ENCODE measurements around the gene TASOR2.

The TASOR2 gene, protein sequence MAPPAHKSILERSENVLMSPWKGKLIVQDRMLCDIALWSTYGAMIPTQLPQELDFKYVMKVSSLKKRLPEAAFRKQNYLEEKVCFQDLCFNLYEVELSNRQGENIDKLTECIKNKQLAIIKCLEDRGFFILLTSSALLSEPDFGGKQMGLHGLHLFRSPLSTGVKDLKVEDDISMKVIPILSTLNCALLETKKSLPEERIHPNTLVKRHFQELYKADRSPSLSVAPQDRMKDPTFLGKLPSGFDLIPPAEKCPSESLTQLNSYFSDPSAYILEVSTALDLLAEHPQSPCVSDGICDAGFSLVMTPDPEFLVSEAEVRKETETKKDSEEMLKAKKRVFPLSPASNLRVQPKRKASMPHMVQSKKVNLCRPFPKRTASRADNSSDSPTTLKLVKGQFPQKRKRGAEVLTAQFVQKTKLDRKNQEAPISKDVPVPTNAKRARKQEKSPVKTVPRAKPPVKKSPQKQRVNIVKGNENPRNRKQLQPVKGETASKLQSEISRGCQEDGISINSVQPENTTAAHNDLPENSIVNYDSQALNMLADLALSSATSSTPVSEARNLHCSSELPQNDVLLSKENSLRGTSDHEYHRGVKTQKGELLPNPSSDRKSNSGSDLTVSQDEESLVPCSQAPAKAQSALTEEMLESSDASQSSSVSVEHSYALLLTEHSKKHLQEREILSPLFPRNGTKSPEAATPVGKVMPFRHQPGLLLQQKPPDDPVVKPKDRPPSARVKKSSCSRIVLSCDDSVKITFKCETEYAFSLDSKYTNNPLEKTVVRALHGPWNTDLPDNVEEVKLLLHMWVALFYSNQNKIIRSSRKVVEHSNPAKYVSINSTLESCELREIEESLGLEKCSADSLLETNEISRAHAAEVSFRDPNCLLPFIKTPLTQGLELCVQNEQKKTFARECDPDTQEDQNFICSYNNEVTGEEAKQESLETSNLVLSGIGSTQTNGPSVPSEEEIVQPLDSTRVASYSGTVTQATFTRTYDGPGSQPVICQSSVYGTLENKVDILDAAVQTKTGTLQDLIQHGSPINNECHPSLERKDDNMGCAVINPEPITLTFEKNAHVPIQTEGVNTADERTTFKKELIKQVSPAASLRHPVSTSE (N-terminal part only)

DNA sequence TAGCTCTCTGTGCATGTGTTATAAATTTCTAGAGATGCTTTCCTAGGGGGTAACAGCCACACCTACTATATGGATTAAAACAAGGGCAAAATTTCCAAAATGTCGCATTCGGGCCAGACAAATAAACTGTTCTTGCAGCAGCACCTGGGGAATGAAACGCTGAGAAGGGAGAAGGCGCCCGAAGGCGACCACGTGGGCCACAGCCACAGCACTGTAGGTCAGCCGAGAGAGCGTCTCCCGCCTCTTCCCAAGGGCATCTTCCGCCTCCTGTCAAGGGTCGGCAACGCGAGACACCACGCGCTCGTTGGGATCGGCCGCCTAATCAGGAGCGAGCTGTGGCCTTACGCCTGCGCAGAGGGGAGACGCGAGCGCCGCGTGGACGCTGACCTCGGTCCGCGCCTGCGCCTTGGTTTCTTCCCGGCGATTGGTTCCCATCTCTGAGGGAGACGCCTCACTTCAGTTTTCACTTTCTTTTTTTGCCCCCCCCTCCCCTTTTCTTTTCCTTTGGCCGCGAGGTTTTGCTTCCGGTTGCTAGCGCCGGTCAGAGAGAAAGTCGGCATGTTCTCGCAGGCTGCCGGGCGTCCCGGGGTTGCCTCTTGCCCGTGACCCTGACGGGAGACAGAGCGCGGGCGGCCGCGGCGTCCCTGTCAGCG lies at the start of gene TASOR2:
TSS of gene TASOR2 (plus strand) at position 521 of the 653 bp plus-strand sequence. CDS start 35,805 bp downstream, outside the sequence.
- Histone ChIP-seq H3K79me2 (ENCODE audit: low read length) (peaks cover 48% of the 10 kb centered on the region), H3K4me2 (ENCODE audit: low read length) (peak within 1 kb of the TSS; percentile 92), H3K9me3 (ENCODE audit: insufficient read depth, low read length) (no peaks in the 10 kb centered on the region), H4K20me1 (ENCODE audit: insufficient read depth, low read length) (peaks cover 14% of the 10 kb centered on the region), H3K4me3 (ENCODE audit: low read length) (peak within 1 kb of the TSS; percentile 91), H3K4me1 (ENCODE audit: low read length) (peaks cover 11% of the 10 kb centered on the region), H3K36me3 (replicated peaks; ENCODE audit: low read depth, low read length) (no peaks in the 10 kb centered on the region), H3K9ac (ENCODE audit: low read length) (peak within 1 kb of the TSS; percentile 82), H2AFZ (ENCODE audit: low read depth, low read length) (peak within 1 kb of the TSS; percentile 61; the same call in 1 of the 2 replicates), H3K27ac (ENCODE audit: low read length) (peak within 1 kb of the TSS; percentile 76), H3K27me3 (ENCODE audit: low read depth, low read length) (no peaks in the 10 kb centered on the region)
- no peak for TF ChIP-seq EZH2phosphoT487 (IDR thresholded peaks at IDR 0.05; ENCODE audit: low read depth)
- TF ChIP-seq, protein P1, sequence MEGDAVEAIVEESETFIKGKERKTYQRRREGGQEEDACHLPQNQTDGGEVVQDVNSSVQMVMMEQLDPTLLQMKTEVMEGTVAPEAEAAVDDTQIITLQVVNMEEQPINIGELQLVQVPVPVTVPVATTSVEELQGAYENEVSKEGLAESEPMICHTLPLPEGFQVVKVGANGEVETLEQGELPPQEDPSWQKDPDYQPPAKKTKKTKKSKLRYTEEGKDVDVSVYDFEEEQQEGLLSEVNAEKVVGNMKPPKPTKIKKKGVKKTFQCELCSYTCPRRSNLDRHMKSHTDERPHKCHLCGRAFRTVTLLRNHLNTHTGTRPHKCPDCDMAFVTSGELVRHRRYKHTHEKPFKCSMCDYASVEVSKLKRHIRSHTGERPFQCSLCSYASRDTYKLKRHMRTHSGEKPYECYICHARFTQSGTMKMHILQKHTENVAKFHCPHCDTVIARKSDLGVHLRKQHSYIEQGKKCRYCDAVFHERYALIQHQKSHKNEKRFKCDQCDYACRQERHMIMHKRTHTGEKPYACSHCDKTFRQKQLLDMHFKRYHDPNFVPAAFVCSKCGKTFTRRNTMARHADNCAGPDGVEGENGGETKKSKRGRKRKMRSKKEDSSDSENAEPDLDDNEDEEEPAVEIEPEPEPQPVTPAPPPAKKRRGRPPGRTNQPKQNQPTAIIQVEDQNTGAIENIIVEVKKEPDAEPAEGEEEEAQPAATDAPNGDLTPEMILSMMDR (IDR thresholded peaks at IDR 0.05; ENCODE audit: low read depth, low read length), result no peak

DNA sequence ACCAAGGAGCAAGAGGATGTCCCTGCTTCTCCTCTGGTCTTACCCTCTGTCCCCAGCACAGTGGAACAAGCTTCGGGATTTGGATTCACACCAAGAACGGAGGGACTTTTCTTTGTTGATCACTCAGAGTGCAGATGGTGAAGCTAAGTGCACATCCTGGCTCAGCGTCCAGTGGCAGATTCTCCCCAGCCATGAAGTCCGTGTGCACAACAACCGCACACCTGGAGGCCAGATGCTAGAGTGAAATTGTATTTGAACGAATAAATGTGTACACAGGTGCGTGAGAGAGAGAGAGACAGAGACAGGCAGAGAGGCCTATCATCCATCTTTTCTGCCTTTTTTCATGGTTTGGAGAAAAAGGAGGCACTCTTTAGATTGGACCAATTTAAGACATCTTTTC lies 49.7 kb upstream of the TASOR2 start:
- TF ChIP-seq, protein P1 (IDR thresholded peaks at IDR 0.05; ENCODE audit: low read depth, low read length), result no peak
- H3K9ac ChIP-seq (ENCODE audit: low read length), result no peak overlapping the region
- H4K20me1 ChIP-seq (ENCODE audit: insufficient read depth, low read length), result no peaks in the 10 kb centered on the region
- H3K4me2 ChIP-seq (ENCODE audit: low read length), result no peak overlapping the region
- no peaks in the 10 kb centered on the region for H3K27me3 ChIP-seq (ENCODE audit: low read depth, low read length)
- no peaks in the 10 kb centered on the region for H3K4me1 ChIP-seq (ENCODE audit: low read length)
- no peaks in the 10 kb centered on the region for H3K36me3 ChIP-seq (replicated peaks; ENCODE audit: low read depth, low read length)
- no peaks in the 10 kb centered on the region for H3K79me2 ChIP-seq (ENCODE audit: low read length)
- H3K9me3 ChIP-seq (ENCODE audit: insufficient read depth, low read length), result no peaks in the 10 kb centered on the region
- H3K27ac ChIP-seq (ENCODE audit: low read length), result no peak overlapping the region
- H3K4me3 ChIP-seq (ENCODE audit: low read length), result no peak overlapping the region
- no peak overlapping the region for H2AFZ ChIP-seq (ENCODE audit: low read depth, low read length)

DNA sequence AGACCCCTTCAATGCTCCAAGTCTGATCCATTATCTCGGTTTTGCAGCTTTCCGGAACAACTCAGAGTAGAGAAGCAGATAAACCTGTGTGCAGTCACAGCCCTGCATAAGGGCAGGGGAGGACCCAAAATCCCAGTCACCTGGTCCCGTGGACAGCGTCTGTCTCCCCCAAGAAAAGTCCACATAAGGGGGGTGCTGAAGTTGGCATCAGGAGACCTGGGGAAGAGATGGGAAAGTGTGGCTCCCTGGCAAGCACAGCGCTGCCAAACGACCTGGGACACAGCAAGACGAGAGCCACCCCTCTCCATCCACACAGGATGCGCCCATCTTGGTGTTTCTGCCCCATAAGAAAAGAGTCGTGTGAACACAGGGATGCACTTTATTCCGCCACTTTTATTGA lies 46.1 kb upstream of the TASOR2 start:
- no peak overlapping the region for H3K4me2 ChIP-seq (ENCODE audit: low read length)
- no peak overlapping the region for H3K9ac ChIP-seq (ENCODE audit: low read length)
- no peaks in the 10 kb centered on the region for H3K9me3 ChIP-seq (ENCODE audit: insufficient read depth, low read length)
- no peaks in the 10 kb centered on the region for H3K4me1 ChIP-seq (ENCODE audit: low read length)
- no peaks in the 10 kb centered on the region for H3K36me3 ChIP-seq (replicated peaks; ENCODE audit: low read depth, low read length)
- H3K4me3 ChIP-seq (ENCODE audit: low read length), result no peak overlapping the region
- no peak overlapping the region for H2AFZ ChIP-seq (ENCODE audit: low read depth, low read length)
- H3K79me2 ChIP-seq (ENCODE audit: low read length), result no peaks in the 10 kb centered on the region
- no peaks in the 10 kb centered on the region for H4K20me1 ChIP-seq (ENCODE audit: insufficient read depth, low read length)
- H3K27ac ChIP-seq (ENCODE audit: low read length), result no peak overlapping the region
- H3K27me3 ChIP-seq (ENCODE audit: low read depth, low read length), result no peaks in the 10 kb centered on the region
- no peak for TF ChIP-seq EZH2phosphoT487 (IDR thresholded peaks at IDR 0.05; ENCODE audit: low read depth)
- TF ChIP-seq, protein P1 (IDR thresholded peaks at IDR 0.05; ENCODE audit: low read depth, low read length), result no peak
